Lower leg skin (tissue), 3 donors: ENCODE results near the gene GOLGA6C.

Experiments used
- CTCF ChIP-seq, 3 donors: fragments of 450-650 bp; IDR thresholded peaks; one replicate each; pipeline ENCODE4 v1.5.1; 2016; ENCODE audit warnings: antibody characterized with exemption in 3 of 3, mild to moderate bottlenecking in 3 of 3, moderate library complexity in 2 of 3
- POLR2A ChIP-seq, 2 donors: fragments of 450-650 bp; IDR thresholded peaks; one replicate each; pipeline ENCODE4 v1.6.1; 2016 to 2017; ENCODE audit warnings: antibody characterized with exemption in 2 of 2, mild to moderate bottlenecking in 1 of 2, moderate library complexity in 1 of 2

GRCh38 chr15:75208501-75209288 lies 49.4 kb upstream of the GOLGA6C start:
- no peak for TF ChIP-seq CTCF (IDR thresholded peaks at IDR 0.05)
- TF ChIP-seq POLR2A (IDR thresholded peaks at IDR 0.05), result no peak
